IMR-90 (cell line): ENCODE measurements around the gene STAG1. TPM values are rescaled to one million over a fixed set of nuclear protein-coding genes. Genes with fewer than 3 reads are reported as not detected.

ENCODE experiments used
- ATAC-seq: fragments of 200-7000 bp; cut with Tn5 transposase; 2 replicates; pipeline ENCODE4 v1.9.1; 2020; ENCODE audit warnings: low read depth, mild to moderate bottlenecking, moderate library complexity
- BruUV-seq: library from RNA; stranded (reverse); fragments of 400-500 nt; replicated peaks from 2 replicates; lab custom pipeline; 2021; lab: Mats Ljungman, UMichigan
- CTCF ChIA-PET: fragments of 300-600 bp; formaldehyde crosslinking; extraction: SDS; loops from one replicate; lab custom pipeline; 2021; ENCODE audit warnings: antibody characterized with exemption; lab: Yijun Ruan, JAX
- POLR2A ChIA-PET: fragments of 300-600 bp; sonication (Branson Sonifier 250); formaldehyde crosslinking; loops from one replicate; lab custom pipeline; 2022; ENCODE audit warnings: antibody characterized with exemption; ENCODE audit not compliant: unreplicated experiment; lab: Charles Lee
- DNase-seq: peaks from one replicate; pipeline ENCODE4 v3.0.0; 2013
- H2AFZ ChIP-seq: replicated peaks from 2 replicates; pipeline ENCODE3; 2013; ENCODE audit warnings: low read length, mild to moderate bottlenecking; ENCODE audit not compliant: poor library complexity
- H2AK5ac ChIP-seq: 2 replicates; pipeline ENCODE4 v1.6.1; 2013; ENCODE audit warnings: low read depth, low read length, inconsistent platforms
- H2AK9ac ChIP-seq: replicated peaks from 2 replicates; pipeline ENCODE3; 2013; ENCODE audit warnings: mild to moderate bottlenecking, low read depth, low read length, moderate library complexity; ENCODE audit not compliant: poor library complexity
- H2BK120ac ChIP-seq: 2 replicates; pipeline ENCODE4 v1.6.1; 2013; ENCODE audit warnings: low read depth, low read length, inconsistent platforms
- H2BK15ac ChIP-seq: 3 replicates; pipeline ENCODE4 v1.6.1; 2013; ENCODE audit warnings: low read depth, low read length, inconsistent platforms
- H2BK20ac ChIP-seq: 2 replicates; pipeline ENCODE4 v1.6.1; 2013; ENCODE audit warnings: low read depth, mild to moderate bottlenecking, inconsistent platforms, low read length, moderate library complexity
- H2BK5ac ChIP-seq: 2 replicates; pipeline ENCODE4 v1.6.1; 2013; ENCODE audit warnings: mild to moderate bottlenecking, low read depth, low read length, inconsistent platforms; ENCODE audit not compliant: poor library complexity, severe bottlenecking
- H3K14ac ChIP-seq: replicated peaks from 2 replicates; pipeline ENCODE4 v1.6.1; 2013; ENCODE audit warnings: low read depth, low read length, inconsistent platforms
- H3K18ac ChIP-seq: 2 replicates; pipeline ENCODE4 v1.6.1; 2013; ENCODE audit warnings: low read depth, low read length, control low read depth
- H3K23ac ChIP-seq: 2 replicates; pipeline ENCODE4 v1.6.1; 2013; ENCODE audit warnings: low read depth, low read length, inconsistent platforms
- H3K27ac ChIP-seq: 2 replicates; pipeline ENCODE4 v1.5.1; 2013; ENCODE audit warnings: mild to moderate bottlenecking, control low read depth, low read length; ENCODE audit not compliant: insufficient read depth
- H3K27me3 ChIP-seq: 2 replicates; pipeline ENCODE4 v1.6.1; 2013; ENCODE audit warnings: low read length; ENCODE audit not compliant: control insufficient read depth, insufficient read depth
- H3K36me3 ChIP-seq: 2 replicates; pipeline ENCODE4 v1.6.1; 2013; ENCODE audit warnings: low read length, mixed read lengths; ENCODE audit not compliant: control insufficient read depth, insufficient read depth
- H3K4ac ChIP-seq: 2 replicates; pipeline ENCODE4 v1.6.1; 2013; ENCODE audit warnings: low read depth, low read length, inconsistent platforms
- H3K4me1 ChIP-seq: 2 replicates; pipeline ENCODE4 v1.6.1; 2013; ENCODE audit warnings: low read length, mixed read lengths; ENCODE audit not compliant: control insufficient read depth, insufficient read depth
- H3K4me2 ChIP-seq: 2 replicates; pipeline ENCODE4 v1.6.1; 2013; ENCODE audit warnings: low read depth, mild to moderate bottlenecking, control low read depth, low read length, moderate library complexity
- H3K4me3 ChIP-seq: 2 replicates; pipeline ENCODE4 v1.5.1; 2013; ENCODE audit warnings: low read depth, mild to moderate bottlenecking, control low read depth, low read length, moderate library complexity; ENCODE audit not compliant: insufficient read depth
- H3K56ac ChIP-seq: 2 replicates; pipeline ENCODE4 v1.6.1; 2013; ENCODE audit warnings: low read length, inconsistent platforms; ENCODE audit not compliant: insufficient read depth; ENCODE audit errors: extremely low read depth
- H3K79me1 ChIP-seq, 2 experiments: 2 replicates each; pipeline ENCODE4 v1.6.1; 2013; ENCODE audit warnings: low read length in 2 of 2, inconsistent platforms in 1 of 2, low read depth in 1 of 2
- H3K9ac ChIP-seq: 2 replicates; pipeline ENCODE4 v1.6.1; 2013; ENCODE audit warnings: low read depth, low read length, control low read depth
- H3K9me1 ChIP-seq: 2 replicates; pipeline ENCODE4 v1.6.1; 2013; ENCODE audit warnings: low read length, inconsistent platforms; ENCODE audit not compliant: insufficient read depth
- H3K9me3 ChIP-seq: 2 replicates; pipeline ENCODE4 v1.6.1; 2013; ENCODE audit warnings: low read length; ENCODE audit not compliant: control insufficient read depth, insufficient read depth
- H4K20me1 ChIP-seq: 2 replicates; pipeline ENCODE4 v1.6.1; 2013; ENCODE audit warnings: low read length, inconsistent platforms; ENCODE audit not compliant: insufficient read depth
- H4K5ac ChIP-seq: 2 replicates; pipeline ENCODE4 v1.6.1; 2013; ENCODE audit warnings: mild to moderate bottlenecking, low read depth, low read length, control low read depth
- H4K8ac ChIP-seq, 2 experiments: 2 replicates each; pipeline ENCODE4 v1.6.1; 2013; ENCODE audit warnings: low read depth in 2 of 2, low read length in 2 of 2, control low read depth in 1 of 2, inconsistent platforms in 1 of 2
- H4K91ac ChIP-seq: 2 replicates; pipeline ENCODE4 v1.6.1; 2013; ENCODE audit warnings: low read depth, low read length, inconsistent platforms; ENCODE audit not compliant: insufficient read depth
- BHLHE40 ChIP-seq: fragments of 150-350 bp; IDR thresholded peaks from 2 replicates; pipeline ENCODE4 v1.6.1; 2016; ENCODE audit warnings: mild to moderate bottlenecking, low read depth, low read length
- CEBPB ChIP-seq: IDR thresholded peaks from 2 replicates; pipeline ENCODE4 v1.6.1; 2012; ENCODE audit warnings: low read depth, low read length, improper control_type of control experiment
- CHD1 ChIP-seq: IDR thresholded peaks from 2 replicates; pipeline ENCODE4 v1.6.1; 2012; ENCODE audit warnings: low read depth, low read length, improper control_type of control experiment
- CTCF ChIP-seq: conservative IDR thresholded peaks from 2 replicates; pipeline ENCODE4 v1.5.1; 2012; ENCODE audit warnings: mild to moderate bottlenecking, low read depth, low read length, improper control_type of control experiment
- ELK1 ChIP-seq: fragments of 150-350 bp; IDR thresholded peaks from 2 replicates; pipeline ENCODE4 v1.6.1; 2016; ENCODE audit warnings: low read depth, mild to moderate bottlenecking, low read length, moderate library complexity, borderline replicate concordance
- FOS ChIP-seq: fragments of 150-350 bp; IDR thresholded peaks from 2 replicates; pipeline ENCODE4 v1.6.1; 2016; ENCODE audit warnings: low read depth, low read length
- MAFK ChIP-seq: IDR thresholded peaks from 2 replicates; pipeline ENCODE4 v1.6.1; 2012; ENCODE audit warnings: low read depth, low read length, improper control_type of control experiment
- MAZ ChIP-seq: IDR thresholded peaks from 2 replicates; pipeline ENCODE4 v1.6.1; 2012; ENCODE audit warnings: low read depth, mild to moderate bottlenecking, low read length, improper control_type of control experiment, moderate library complexity, borderline replicate concordance
- MXI1 ChIP-seq: IDR thresholded peaks from 2 replicates; pipeline ENCODE4 v1.6.1; 2012; ENCODE audit warnings: low read depth, mild to moderate bottlenecking, low read length, moderate library complexity, borderline replicate concordance
- NFE2L2 ChIP-seq: fragments of 150-350 bp; IDR thresholded peaks from 2 replicates; pipeline ENCODE4 v1.6.1; 2016; ENCODE audit warnings: low read depth, mild to moderate bottlenecking, low read length
- POLR2A ChIP-seq: IDR thresholded peaks from 2 replicates; pipeline ENCODE4 v1.6.1; 2012; ENCODE audit warnings: mild to moderate bottlenecking, low read depth, low read length
- RAD21 ChIP-seq: IDR thresholded peaks from 2 replicates; pipeline ENCODE4 v1.6.1; 2012; ENCODE audit warnings: low read length, improper control_type of control experiment
- RCOR1 ChIP-seq: IDR thresholded peaks from 2 replicates; pipeline ENCODE4 v1.6.1; 2012; ENCODE audit warnings: mild to moderate bottlenecking, low read length, improper control_type of control experiment; ENCODE audit not compliant: insufficient replicate concordance
- RFX5 ChIP-seq: IDR thresholded peaks from 2 replicates; pipeline ENCODE4 v1.8.0; 2012; ENCODE audit warnings: low read depth, mild to moderate bottlenecking, low read length, moderate library complexity
- SMC3 ChIP-seq: fragments of 150-350 bp; IDR thresholded peaks from 2 replicates; pipeline ENCODE4 v1.6.1; 2016; ENCODE audit warnings: low read depth, mild to moderate bottlenecking, antibody characterized with exemption, low read length, moderate library complexity
- USF2 ChIP-seq: fragments of 150-350 bp; IDR thresholded peaks from 2 replicates; pipeline ENCODE4 v1.6.1; 2017; ENCODE audit warnings: mild to moderate bottlenecking, antibody characterized with exemption, low read length, low read depth
- WGBS, 2 experiments: methylation state at CpG; one replicate each; pipeline versions ENCODE4 v1.1.5 to v1.1.7; 2013; ENCODE audit warnings: missing lambda C conversion rate in 2 of 2; ENCODE audit not compliant: insufficient read length in 1 of 2; ENCODE audit errors: extremely low coverage in 2 of 2; 5-methylcytosine and 5-hydroxymethylcytosine counted together
- dilution Hi-C: fragments of 300-500 bp; cut with HindIII; formaldehyde crosslinking; loops from one replicate; pipeline ENCODE4 v1.14.3; 2018; ENCODE audit warnings: low sequenced_read_pairs; ENCODE audit not compliant: unreplicated experiment
- in situ Hi-C: fragments of 300-500 bp; cut with MboI; formaldehyde crosslinking; loops from 3 replicates; pipeline ENCODE4 v1.14.3; 2019; ENCODE audit warnings: low sequenced_read_pairs, inconsistent platforms, mixed read lengths
- intact Hi-C: fragments of 100-400 bp; cut with micrococcal nuclease; formaldehyde crosslinking; loops from 2 replicates; pipeline ENCODE4 v1.10.0; 2022
- polyA plus RNA-seq, 3 experiments: library from polyadenylated mRNA; depleted of rRNA; stranded (reverse); fragments of >200 nt; gene quantifications; 2 replicates each; pipeline ENCODE4 v1.2.3, GENCODE V29; 2012; ENCODE audit warnings: low replicate concordance in 1 of 3
- total RNA-seq: library from RNA; depleted of rRNA; stranded (reverse); fragments of >200 nt; gene quantifications from 2 replicates; pipeline ENCODE4 v1.2.3, GENCODE V29; 2012

The STAG1 gene
- total and polyA plus RNA-seq, 2 of the 4 experiments (the other 2 are of a cell fraction): 9.6 to 32.3 TPM

- H3K9me3 ChIP-seq: no peaks in the 10 kb centered on the region
- peaks cover 3% of the 10 kb centered on the region for H3K36me3 ChIP-seq
- H3K9me1 ChIP-seq: peaks cover 2% of the 10 kb centered on the region; the same call in 1 of the 2 replicates
- no peak overlapping the region for H2AFZ ChIP-seq
- H3K18ac ChIP-seq: no peak overlapping the region
- intact Hi-C loops (no loop called here), in situ Hi-C loops (no loop called here), dilution Hi-C loops (no loop called here)
- no peak overlapping the region for H2AK9ac ChIP-seq
- no peaks in the 10 kb centered on the region for H3K4me1 ChIP-seq
- no peak overlapping the region for H4K5ac ChIP-seq
- DNase-seq: no peak
- H3K14ac ChIP-seq: no peak overlapping the region
- no peak for TF ChIP-seq USF2
- TF ChIP-seq RAD21: no peak
- TF ChIP-seq BHLHE40: no peak
- no peak for TF ChIP-seq MXI1
- TF ChIP-seq MAZ: no peak
- TF ChIP-seq NFE2L2: no peak
- TF ChIP-seq RFX5: no peak
- no peak for TF ChIP-seq MAFK
- no peak for TF ChIP-seq ELK1
- no peak for TF ChIP-seq FOS
- no peak for TF ChIP-seq CHD1
- no peak for TF ChIP-seq CTCF
- TF ChIP-seq SMC3: no peak
- no peak for TF ChIP-seq CEBPB
- no peak for TF ChIP-seq POLR2A
- no peak for TF ChIP-seq RCOR1
- H3K79me1 ChIP-seq: peaks cover 0 to 4% of the 10 kb centered on the region in 2 experiments; a peak in 1 of 4 replicates
- no peak overlapping the region for H3K9ac ChIP-seq
- no peak overlapping the region for H2BK15ac ChIP-seq
- no peak overlapping the region for H3K23ac ChIP-seq
- no peak for ATAC-seq
- no peak overlapping the region for H2BK5ac ChIP-seq
- no peaks in the 10 kb centered on the region for H3K27me3 ChIP-seq
- H4K8ac ChIP-seq: no peak overlapping the region
- no peak overlapping the region for H2AK5ac ChIP-seq
- no peak overlapping the region for H3K4ac ChIP-seq
- no peaks in the 10 kb centered on the region for H4K20me1 ChIP-seq
- ChIA-PET CTCF (no interaction called here), POLR2A (no interaction called here)
- H3K56ac ChIP-seq: no peak overlapping the region
- no peak overlapping the region for H3K27ac ChIP-seq
- no peak overlapping the region for H4K91ac ChIP-seq
- BruUV-seq: no TSS peak
- WGBS, 2 experiments: no CpG with 5 or more reads among the region's 1 CpG
- H3K4me2 ChIP-seq: no peak overlapping the region
- H2BK20ac ChIP-seq: no peak overlapping the region
- no peak overlapping the region for H2BK120ac ChIP-seq
- no peak overlapping the region for H3K4me3 ChIP-seq
Observed at GRCh38 chr3:136378011-136378410, 374.2 kb downstream of the STAG1 start.
